Ishikawa (cell line): ENCODE data around the gene GRHPR.

Experiments
- CEBPB ChIP-seq: IDR thresholded peaks from 2 replicates; pipeline ENCODE4 v1.6.1; 2012
- CREB1 ChIP-seq: IDR thresholded peaks from 2 replicates; pipeline ENCODE4 v1.6.1; 2012; ENCODE audit warnings: low read depth
- EGR1 ChIP-seq: IDR thresholded peaks from 2 replicates; pipeline ENCODE4 v1.6.1; 2012
- EP300 ChIP-seq: IDR thresholded peaks from 2 replicates; pipeline ENCODE4 v1.6.1; 2012; ENCODE audit warnings: borderline replicate concordance
- FOXM1 ChIP-seq: IDR thresholded peaks from 2 replicates; pipeline ENCODE4 v1.6.1; 2012; ENCODE audit warnings: low read depth, borderline replicate concordance
- MAX ChIP-seq: IDR thresholded peaks from 2 replicates; pipeline ENCODE4 v1.6.1; 2012
- NFIC ChIP-seq: IDR thresholded peaks from 2 replicates; pipeline ENCODE4 v1.6.1; 2012
- RAD21 ChIP-seq: IDR thresholded peaks from 2 replicates; pipeline ENCODE4 v1.6.1; 2012; ENCODE audit warnings: low read depth
- REST ChIP-seq: IDR thresholded peaks from 2 replicates; pipeline ENCODE4 v1.6.1; 2012; ENCODE audit warnings: low read depth, mild to moderate bottlenecking
- TAF1 ChIP-seq: IDR thresholded peaks from 2 replicates; pipeline ENCODE4 v1.6.1; 2012; ENCODE audit warnings: low read depth, mild to moderate bottlenecking
- TCF12 ChIP-seq: IDR thresholded peaks from 2 replicates; pipeline ENCODE4 v1.6.1; 2012; ENCODE audit warnings: low read depth
- TEAD4 ChIP-seq: IDR thresholded peaks from 2 replicates; pipeline ENCODE4 v1.6.1; 2012
- USF1 ChIP-seq: IDR thresholded peaks from 2 replicates; pipeline ENCODE4 v1.6.1; 2012
- YY1 ChIP-seq: IDR thresholded peaks from 2 replicates; pipeline ENCODE4 v1.6.1; 2012; ENCODE audit warnings: low read depth
- ZBTB7A ChIP-seq: IDR thresholded peaks from 2 replicates; pipeline ENCODE4 v1.6.1; 2012; ENCODE audit warnings: low read depth

Gene GRHPR

GRCh38 chr9:37419204-37419603 is 3.3 kb upstream of the GRHPR start:
- TF ChIP-seq TAF1 (no peak), REST (no peak), EGR1 (no peak), TEAD4 (no peak), ZBTB7A (no peak), YY1 (no peak), FOXM1 (no peak), CREB1 (no peak), CEBPB (no peak), EP300 (no peak), MAX (no peak), NFIC (no peak), RAD21 (no peak), USF1 (no peak), TCF12 (no peak)

- TF ChIP-seq EP300 = no peak
- TF ChIP-seq CREB1 = no peak
- TF ChIP-seq REST = no peak
- no peak for TF ChIP-seq YY1
These were observed 2.0 kb upstream of the GRHPR start for GRCh38 chr9:37420271-37421215.

- TF ChIP-seq TEAD4 (no peak), YY1 (no peak), MAX (no peak), TAF1 (no peak), CREB1 (no peak), CEBPB (no peak)
These were observed 595 bp upstream of the GRHPR start for GRCh38 chr9:37421914-37422288.

- no peak for TF ChIP-seq FOXM1
- no peak for TF ChIP-seq YY1
- TF ChIP-seq REST = no peak
- TF ChIP-seq EGR1 = no peak
- TF ChIP-seq TEAD4 = no peak
- TF ChIP-seq TAF1 = no peak
- TF ChIP-seq USF1 = no peak
- no peak for TF ChIP-seq TCF12
- TF ChIP-seq CEBPB = no peak
- no peak for TF ChIP-seq MAX
- TF ChIP-seq CREB1 = no peak
- TF ChIP-seq ZBTB7A = no peak
- no peak for TF ChIP-seq RAD21
- TF ChIP-seq NFIC = no peak
- TF ChIP-seq EP300 = no peak
These were observed 1.0 kb downstream of the GRHPR start for GRCh38 chr9:37423508-37423907.
